HG03103 (cell line): ENCODE data around the gene TCTN2.

Experiments
- ATAC-seq: cut with Tn5 transposase; IDR thresholded peaks from one replicate; pipeline ENCODE4 v1.9.1; 2021; ENCODE audit warnings: low read depth; ENCODE audit not compliant: unreplicated experiment

The TCTN2 gene

DNA sequence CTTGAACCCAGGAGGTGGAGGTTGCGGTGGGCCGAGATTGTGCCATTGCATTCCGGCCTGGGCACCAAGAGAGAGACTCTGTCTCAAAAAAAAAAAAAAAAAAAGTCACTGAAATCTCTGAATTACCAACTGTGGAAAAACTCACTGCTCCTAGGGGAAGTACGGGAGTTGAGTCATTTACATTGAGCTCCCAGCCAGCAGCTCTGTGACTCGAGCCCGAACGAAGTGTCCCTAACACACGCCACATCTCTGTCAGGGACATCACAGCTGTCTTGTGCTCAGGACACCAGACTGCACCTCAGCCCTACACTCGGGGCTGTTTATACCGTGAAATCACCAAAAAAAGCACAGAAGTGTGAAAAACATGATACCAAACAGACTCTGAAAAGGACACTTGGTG, 62.3 kb downstream of the TCTN2 start:
- no peak for ATAC-seq

DNA sequence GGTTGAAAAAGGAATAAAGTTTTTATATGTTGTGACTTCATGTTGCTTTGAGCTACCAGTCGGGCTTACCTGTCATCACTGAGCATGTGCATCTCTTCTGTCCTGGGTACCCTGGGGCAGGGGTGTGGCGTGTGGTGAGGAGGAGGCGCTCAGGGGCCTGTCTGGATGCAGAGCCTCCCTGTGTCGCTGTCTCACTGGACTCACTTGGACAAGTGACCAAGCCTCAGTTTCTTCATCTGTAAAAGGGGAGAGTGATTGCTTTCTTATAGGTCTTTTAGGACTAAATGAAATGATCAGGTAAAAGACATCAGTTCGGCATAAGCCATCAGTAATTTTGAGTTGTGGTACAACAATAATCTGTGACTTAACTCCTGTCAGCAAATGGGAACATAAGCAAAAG, 63.4 kb downstream of the TCTN2 start:
- ATAC-seq: no peak

DNA sequence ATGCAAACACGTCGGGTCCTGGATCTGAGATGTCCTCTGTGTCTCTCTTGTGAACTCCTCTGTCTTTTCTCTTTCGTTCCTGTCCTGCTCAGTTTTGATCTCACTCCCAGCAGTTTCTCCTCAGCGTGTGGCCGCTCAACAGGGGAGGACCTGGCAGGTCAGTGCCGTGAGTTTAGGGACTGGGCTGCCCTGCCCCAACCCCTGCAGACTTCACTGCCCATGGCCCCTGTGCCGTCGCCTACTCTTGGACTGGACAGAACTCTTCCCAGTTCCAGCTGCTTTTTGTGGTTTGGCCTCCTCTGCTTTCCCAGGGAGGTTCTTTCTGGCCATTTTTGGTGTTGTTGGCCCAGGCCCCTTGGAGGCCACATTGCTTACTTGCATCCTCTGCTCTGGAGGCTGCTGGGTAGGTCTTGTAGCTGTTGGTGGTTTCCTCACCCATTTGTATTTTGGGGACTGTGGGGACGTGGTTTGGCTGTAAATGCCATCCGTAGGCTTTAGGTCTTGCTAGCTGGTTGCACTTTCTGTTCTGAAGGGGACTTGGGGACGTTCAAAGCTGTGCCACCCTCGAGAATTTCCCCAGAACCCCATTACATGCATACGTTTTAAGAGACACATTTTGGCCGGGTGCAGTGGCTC, 71.1 kb downstream of the TCTN2 start:
- ATAC-seq: no peak

DNA sequence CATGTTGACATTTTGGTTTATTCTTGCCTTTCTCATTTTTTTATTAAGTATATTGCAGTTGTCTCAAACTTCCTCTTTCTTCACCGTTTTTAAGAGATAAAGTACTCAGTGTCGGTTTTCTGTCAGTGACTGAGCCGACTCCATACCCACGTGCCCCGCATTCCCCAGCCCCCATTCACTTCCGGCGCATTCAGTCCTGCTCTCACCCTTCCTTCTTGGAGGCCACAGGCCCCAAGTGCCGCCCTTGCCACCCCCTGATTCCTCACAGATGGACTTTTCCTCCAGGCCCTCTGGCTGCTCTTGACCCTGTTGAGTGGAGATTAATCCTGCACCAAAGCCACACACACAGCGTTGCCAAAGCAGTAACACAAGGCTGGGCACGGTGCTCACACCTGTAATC, 72.1 kb downstream of the TCTN2 start:
- no peak for ATAC-seq

DNA sequence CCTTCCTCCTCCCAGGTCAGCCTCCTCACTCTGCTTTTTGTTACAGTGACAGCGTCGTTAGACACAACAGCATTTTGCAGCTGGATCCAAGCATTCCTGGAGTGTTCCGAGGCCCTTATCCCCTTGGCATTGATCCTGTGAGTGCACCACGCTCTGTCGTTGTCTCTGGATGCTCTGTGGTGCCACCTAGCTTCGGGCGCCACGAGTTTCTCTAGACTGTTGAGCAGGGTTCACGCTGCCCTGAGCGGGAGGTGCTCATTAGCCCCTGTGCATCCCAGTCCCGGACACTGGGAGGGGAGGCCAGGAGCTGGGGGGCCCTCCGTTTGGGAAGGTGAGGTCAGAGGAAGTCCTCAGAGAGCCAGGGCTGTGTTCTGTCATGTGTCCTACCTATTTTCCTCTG, 73.9 kb downstream of the TCTN2 start:
- ATAC-seq: no peak

DNA sequence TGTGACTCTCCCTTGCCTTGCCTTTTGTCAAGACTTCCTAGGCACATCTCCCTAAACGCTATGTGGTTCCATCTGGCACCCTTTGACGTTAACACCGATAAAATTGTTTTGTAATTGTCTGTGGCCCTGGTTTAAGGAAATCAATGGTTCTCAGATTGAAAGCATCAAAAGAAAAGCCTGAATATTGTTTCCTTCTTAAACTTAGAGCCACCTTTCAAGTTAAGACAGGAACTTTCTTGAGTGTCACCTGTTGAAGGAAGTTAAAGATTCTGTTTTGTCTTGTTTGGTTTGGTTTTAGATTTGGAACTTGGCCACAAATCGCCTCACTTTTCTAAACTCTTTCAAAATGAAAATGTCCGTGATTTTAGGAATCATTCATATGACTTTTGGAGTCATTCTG, 76.4 kb downstream of the TCTN2 start:
- no peak for ATAC-seq

DNA sequence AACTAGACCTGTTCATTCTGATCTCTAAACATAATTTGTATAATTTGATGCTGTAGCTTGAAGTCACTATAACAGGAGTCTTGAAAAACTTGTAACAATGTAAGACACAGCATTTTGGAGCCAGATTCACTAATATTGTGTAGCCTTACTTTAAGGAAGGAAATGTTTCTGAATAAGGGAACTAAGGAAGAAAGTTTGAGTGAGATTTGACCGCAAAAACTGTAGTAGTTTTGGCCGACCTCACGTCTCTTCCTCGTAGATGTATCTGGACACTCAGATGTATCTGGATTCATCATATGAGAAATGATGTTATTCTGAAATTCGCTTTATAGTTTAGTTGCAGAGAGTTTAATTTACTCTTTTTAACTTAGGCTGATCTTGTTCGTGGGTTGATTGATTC, 77.2 kb downstream of the TCTN2 start:
- no peak for ATAC-seq

DNA sequence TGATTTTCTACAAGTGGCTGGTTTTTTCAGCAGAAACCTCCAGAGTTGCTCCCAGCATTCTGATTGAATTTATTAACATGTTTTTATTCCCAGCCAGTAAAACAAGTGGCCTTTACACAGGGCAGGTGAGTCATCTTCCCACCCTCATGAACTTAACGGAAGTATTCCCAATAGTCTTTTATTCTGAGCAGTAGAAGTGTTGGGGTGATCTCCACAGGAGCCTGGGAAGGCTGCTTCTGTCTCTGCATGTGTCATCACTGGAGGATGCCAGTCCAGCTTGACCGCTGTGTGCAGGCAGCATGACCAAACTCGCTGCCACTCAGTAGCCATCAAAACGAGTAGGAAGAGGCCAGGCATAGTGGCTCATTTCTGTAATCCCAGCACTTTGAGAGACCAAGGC, 77.7 kb downstream of the TCTN2 start:
- no peak for ATAC-seq

DNA sequence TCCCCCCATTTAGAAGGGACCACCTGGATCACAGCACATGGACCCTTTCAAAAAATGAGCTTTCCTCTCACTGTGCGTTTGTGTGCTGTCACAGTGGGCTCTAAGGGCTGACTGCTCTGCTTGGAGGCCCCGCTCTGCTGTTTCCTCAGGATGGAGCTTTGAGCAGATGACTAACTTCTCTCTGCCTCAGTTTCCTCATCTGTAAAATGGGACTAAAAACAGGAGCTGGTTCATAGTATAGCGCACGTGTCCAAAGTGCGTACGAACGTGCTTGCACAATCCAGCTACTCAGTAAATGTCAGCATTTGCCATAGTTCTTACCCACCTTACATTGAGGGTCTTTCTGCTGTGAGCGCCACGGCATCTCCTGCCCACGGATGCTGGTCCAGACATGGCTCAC, 78.4 kb downstream of the TCTN2 start:
- no peak for ATAC-seq

DNA sequence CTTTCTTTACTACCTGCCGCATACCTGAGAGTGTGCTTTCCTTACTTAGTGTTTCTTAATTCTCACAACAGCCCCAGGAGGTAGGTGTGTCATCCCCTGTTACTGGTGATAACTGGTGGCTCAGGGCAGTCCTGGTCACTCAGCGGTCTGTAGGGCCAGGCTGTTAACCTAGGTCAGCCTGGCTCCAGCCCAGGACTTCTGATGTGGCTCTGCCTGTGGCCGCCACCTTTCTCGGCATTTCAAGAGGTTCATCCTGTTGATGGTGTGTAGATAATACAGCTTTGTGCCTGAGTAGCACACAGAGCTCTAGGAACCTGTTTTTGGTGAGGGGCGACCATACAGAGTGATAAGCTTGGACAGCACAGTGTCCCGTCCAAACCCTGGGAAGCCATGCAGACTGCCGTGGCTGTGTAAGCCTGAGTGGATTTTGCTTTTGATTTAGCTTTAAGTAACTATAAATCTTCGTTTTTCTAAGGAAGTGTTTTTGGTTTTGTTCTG, 79.3 kb downstream of the TCTN2 start:
- ATAC-seq: no peak

DNA sequence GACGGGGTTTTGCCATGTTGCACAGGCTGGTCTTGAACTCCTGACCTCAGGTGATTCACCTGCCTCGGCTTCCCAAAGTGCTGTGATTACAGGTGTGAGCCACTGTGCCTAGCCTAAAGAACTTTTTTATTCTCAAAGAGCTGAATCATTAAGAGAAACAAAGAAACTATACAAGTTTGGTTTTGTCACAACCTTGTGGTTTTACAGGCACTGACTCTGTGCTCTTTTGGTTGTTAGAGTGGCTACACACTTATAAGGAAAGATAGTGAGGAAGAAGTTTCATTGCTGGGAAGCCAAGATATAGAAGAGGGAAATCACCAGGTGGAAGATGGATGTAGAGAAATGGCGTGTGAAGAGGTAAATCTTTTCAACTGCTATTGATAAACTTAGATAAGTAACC, 81.1 kb downstream of the TCTN2 start:
- ATAC-seq: no peak

DNA sequence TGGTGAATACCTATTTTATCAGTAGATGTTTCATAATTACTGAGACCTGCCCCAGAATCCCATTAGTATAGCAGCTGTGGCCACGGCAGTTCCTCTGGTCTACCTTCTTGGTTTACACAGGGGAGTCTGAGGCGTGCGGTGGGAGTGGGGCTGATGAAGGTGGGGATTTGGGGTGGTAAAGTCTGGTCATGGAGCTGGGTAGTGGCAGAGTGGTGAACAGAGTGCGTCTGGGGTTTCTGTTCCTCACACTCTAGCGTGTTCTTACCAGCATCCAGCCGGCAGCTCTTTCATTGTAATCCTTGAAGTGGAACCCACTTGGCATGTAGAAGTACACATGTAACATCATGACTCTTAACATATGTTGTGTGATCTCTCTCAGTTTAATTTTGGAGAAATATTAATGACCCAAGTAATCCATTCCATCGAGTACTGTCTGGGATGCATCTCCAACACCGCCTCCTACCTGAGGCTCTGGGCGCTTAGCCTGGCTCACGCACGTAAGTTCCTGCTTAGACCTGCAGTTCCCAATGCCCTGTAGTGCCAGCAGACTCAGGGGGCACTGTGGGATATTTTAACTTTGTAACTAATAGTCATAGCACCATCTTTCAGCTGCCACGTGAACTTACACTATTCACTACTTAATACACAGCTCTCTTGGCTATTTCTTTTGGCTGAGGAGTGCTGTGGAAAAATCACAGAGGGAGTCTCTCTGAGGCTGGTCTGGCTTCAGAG, 83.3 kb downstream of the TCTN2 start:
- ATAC-seq: no peak

DNA sequence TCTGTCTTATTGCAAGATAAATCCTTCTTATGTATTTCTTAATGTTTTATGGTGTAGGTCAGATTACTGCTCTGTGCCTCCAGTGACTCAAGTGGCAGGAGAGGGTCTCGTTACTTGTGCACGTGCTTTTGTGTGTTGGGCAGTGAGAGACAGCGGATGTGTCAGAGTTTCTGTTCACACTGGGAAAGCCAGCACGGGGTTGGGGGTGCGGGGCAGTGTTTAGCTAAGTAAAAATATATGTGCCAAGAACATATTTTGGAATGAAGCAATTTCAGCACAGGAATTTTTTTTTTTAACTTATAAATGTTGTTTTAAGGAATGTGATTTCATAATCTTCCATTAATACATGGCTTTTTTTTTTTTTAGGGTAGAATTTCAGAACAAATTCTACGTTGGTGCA, 86.6 kb downstream of the TCTN2 start:
- ATAC-seq: no peak
